GM12891 (cell line): Measurements from ENCODE around the gene PNPO.

Experiments used
- PAX5 ChIP-seq: IDR thresholded peaks from 2 replicates; pipeline ENCODE4 v1.6.1; 2011; ENCODE audit warnings: low read length, moderate library complexity, mild to moderate bottlenecking; ENCODE audit not compliant: insufficient read depth, severe bottlenecking
- POLR2A ChIP-seq: IDR thresholded peaks from 2 replicates; pipeline ENCODE4 v1.6.1; 2011; ENCODE audit warnings: low read depth, low read length, control low read depth
- POLR2AphosphoS5 ChIP-seq: IDR thresholded peaks from 2 replicates; pipeline ENCODE4 v1.6.1; 2011; ENCODE audit warnings: low read depth, low read length, control low read depth
- SPI1 ChIP-seq: IDR thresholded peaks from 2 replicates; pipeline ENCODE4 v1.6.1; 2011; ENCODE audit warnings: low read depth, low read length, control low read depth
- TAF1 ChIP-seq: IDR thresholded peaks from 2 replicates; pipeline ENCODE4 v1.6.1; 2011; ENCODE audit warnings: low read depth, low read length, control low read depth

GRCh38 chr17:47927821-47928400 is 13.5 kb upstream of the PNPO start:
- TF ChIP-seq POLR2AphosphoS5 (no peak), POLR2A (no peak), PAX5 (no peak), TAF1 (no peak), SPI1 (no peak)
